ENCODE data around the gene HTR7.

DNA sequence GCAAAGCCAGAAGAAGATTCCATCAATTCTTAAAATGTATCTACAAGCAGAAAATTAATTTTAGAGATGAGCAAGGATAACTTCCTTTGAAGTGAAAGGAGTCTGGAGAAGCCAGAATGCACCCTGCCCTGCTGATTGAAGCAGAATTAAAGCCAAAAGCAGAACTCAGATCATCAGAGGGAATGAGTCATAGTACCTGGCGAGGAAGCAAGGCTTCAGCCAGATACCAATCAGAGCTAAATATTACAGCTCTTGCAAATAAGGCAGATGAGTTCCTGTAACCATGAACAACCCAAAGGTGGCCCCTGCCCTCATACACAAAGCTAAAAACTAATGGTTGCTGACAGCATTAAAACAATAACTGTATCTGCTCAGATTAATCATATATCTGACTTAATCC lies 10.4 kb downstream of the HTR7 start:
- TF ChIP-seq EZH2 (IDR thresholded peaks at IDR 0.05; ENCODE audit: insufficient read depth, poor library complexity, severe bottlenecking) (no peak), EZH2phosphoT487 (IDR thresholded peaks at IDR 0.05; ENCODE audit: insufficient read depth, low read depth) (no peak)
